Measurements from ENCODE around the gene ATIC.

DNA sequence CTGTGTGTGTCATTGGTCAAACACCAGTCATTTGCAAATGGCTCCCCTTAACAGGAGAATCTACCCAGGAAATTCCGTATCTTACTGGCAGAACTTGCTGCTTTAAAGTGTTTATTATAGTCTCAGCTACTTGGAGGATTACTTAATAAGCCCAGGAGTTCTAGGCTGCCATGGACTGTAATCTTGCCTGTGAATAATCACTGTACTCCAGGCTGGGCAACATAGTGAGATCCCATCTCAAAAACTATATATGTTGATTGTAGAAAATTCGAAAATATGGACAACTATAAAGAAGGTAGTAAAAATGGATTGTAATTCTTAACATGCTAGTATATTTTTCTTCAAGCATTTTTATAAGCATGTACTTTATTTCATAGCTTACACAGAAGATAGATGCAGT is 4.5 kb downstream of the ATIC start:
- TF ChIP-seq, protein P1, sequence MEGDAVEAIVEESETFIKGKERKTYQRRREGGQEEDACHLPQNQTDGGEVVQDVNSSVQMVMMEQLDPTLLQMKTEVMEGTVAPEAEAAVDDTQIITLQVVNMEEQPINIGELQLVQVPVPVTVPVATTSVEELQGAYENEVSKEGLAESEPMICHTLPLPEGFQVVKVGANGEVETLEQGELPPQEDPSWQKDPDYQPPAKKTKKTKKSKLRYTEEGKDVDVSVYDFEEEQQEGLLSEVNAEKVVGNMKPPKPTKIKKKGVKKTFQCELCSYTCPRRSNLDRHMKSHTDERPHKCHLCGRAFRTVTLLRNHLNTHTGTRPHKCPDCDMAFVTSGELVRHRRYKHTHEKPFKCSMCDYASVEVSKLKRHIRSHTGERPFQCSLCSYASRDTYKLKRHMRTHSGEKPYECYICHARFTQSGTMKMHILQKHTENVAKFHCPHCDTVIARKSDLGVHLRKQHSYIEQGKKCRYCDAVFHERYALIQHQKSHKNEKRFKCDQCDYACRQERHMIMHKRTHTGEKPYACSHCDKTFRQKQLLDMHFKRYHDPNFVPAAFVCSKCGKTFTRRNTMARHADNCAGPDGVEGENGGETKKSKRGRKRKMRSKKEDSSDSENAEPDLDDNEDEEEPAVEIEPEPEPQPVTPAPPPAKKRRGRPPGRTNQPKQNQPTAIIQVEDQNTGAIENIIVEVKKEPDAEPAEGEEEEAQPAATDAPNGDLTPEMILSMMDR (IDR thresholded peaks at IDR 0.05) = no peak
- TF ChIP-seq POLR2A (IDR thresholded peaks at IDR 0.05) = no peak

Measured in Peyer's patch (tissue), 4 donors.